Osteoblast (primary cell): ENCODE results near the gene MAMSTR. TPM values are rescaled to one million over a fixed set of nuclear protein-coding genes. Genes with fewer than 3 reads are reported as not detected.

Experiments
- DNase-seq: peaks from one replicate; pipeline ENCODE4 v3.0.0; 2011; ENCODE audit warnings: low spot score, mixed read lengths; ENCODE audit not compliant: insufficient read length; ENCODE audit errors: missing footprints
- H2AFZ ChIP-seq: 2 replicates; pipeline ENCODE4 v1.6.0; 2011; ENCODE audit warnings: mild to moderate bottlenecking, low read length
- H3K27ac ChIP-seq: 2 replicates; pipeline ENCODE4 v1.5.1; 2011; ENCODE audit warnings: mild to moderate bottlenecking, low read depth, low read length, moderate library complexity
- H3K27me3 ChIP-seq: 2 replicates; pipeline ENCODE4 v1.6.0; 2012; ENCODE audit warnings: mild to moderate bottlenecking, control low read depth, inconsistent platforms, low read length, moderate library complexity; ENCODE audit not compliant: insufficient read depth
- H3K36me3 ChIP-seq: 2 replicates; pipeline ENCODE4 v1.5.1; 2011; ENCODE audit warnings: mild to moderate bottlenecking, low read length, control low read depth, moderate library complexity; ENCODE audit not compliant: insufficient read depth
- H3K4me1 ChIP-seq: 2 replicates; pipeline ENCODE4 v1.5.1; 2011; ENCODE audit warnings: mild to moderate bottlenecking, low read length, control low read depth, moderate library complexity; ENCODE audit not compliant: insufficient read depth
- H3K4me2 ChIP-seq: 2 replicates; pipeline ENCODE4 v1.6.0; 2011; ENCODE audit warnings: mild to moderate bottlenecking, low read length; ENCODE audit not compliant: insufficient read depth
- H3K4me3 ChIP-seq: fragments of 200-600 bp; sonication (generic); 3 replicates; pipeline ENCODE4 v1.5.1; 2012; ENCODE audit warnings: mild to moderate bottlenecking, low read length, inconsistent platforms; ENCODE audit not compliant: insufficient read depth
- H3K79me2 ChIP-seq: 2 replicates; pipeline ENCODE4 v1.6.0; 2012; ENCODE audit warnings: mild to moderate bottlenecking, low read length, control low read depth, inconsistent platforms; ENCODE audit not compliant: insufficient read depth
- H3K9me3 ChIP-seq: 2 replicates; pipeline ENCODE4 v1.5.1; 2011; ENCODE audit warnings: low read depth, low read length, control low read depth
- H4K20me1 ChIP-seq: 2 replicates; pipeline ENCODE4 v1.6.0; 2012; ENCODE audit warnings: mild to moderate bottlenecking, low read length, control low read depth; ENCODE audit not compliant: insufficient read depth
- total RNA-seq: library from RNA; depleted of rRNA; stranded (reverse); fragments of >200 nt; gene quantifications from 2 replicates; pipeline ENCODE4 v1.2.3, GENCODE V29; 2012
- TF ChIP-seq, protein P1 (sequence below): IDR thresholded peaks from 2 replicates; pipeline ENCODE4 v1.5.1; 2011; ENCODE audit warnings: mild to moderate bottlenecking, low read depth, low read length, moderate library complexity; ENCODE audit errors: extremely low read depth

Gene MAMSTR
- total RNA-seq, 1 donor: 0.36 TPM

DNA sequence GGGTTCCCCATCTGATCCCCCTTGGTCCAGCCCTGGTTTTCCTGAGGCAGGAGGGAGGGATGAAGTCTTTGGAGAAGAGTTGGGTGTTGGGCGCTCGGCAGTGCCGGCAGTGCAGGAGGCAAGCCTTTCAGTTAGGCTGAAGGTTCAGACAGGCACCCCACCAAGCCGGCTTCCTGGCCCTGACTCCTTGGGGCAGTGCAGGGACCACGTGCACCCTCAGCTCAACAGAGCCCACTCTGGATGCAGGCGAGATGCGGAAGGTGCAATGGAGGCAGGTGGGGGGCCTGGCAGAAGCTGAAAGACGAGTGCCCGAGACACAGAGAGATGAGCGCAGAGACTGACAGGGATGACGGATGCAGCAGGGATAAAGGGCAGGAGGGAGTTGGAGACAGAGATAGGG, 11.1 kb downstream of the MAMSTR start:
- Histone ChIP-seq H3K27me3 (no peaks in the 10 kb centered on the region), H3K4me2 (no peak overlapping the region), H3K27ac (no peak overlapping the region), H3K79me2 (peaks cover under 1% of the 10 kb centered on the region), H3K36me3 (no peaks in the 10 kb centered on the region), H3K9me3 (no peaks in the 10 kb centered on the region), H2AFZ (no peak overlapping the region), H4K20me1 (no peaks in the 10 kb centered on the region), H3K4me1 (peaks cover 7% of the 10 kb centered on the region), H3K4me3 (no peak overlapping the region)
- TF ChIP-seq, protein P1, sequence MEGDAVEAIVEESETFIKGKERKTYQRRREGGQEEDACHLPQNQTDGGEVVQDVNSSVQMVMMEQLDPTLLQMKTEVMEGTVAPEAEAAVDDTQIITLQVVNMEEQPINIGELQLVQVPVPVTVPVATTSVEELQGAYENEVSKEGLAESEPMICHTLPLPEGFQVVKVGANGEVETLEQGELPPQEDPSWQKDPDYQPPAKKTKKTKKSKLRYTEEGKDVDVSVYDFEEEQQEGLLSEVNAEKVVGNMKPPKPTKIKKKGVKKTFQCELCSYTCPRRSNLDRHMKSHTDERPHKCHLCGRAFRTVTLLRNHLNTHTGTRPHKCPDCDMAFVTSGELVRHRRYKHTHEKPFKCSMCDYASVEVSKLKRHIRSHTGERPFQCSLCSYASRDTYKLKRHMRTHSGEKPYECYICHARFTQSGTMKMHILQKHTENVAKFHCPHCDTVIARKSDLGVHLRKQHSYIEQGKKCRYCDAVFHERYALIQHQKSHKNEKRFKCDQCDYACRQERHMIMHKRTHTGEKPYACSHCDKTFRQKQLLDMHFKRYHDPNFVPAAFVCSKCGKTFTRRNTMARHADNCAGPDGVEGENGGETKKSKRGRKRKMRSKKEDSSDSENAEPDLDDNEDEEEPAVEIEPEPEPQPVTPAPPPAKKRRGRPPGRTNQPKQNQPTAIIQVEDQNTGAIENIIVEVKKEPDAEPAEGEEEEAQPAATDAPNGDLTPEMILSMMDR: no peak
- peak; percentile 11 for DNase-seq

DNA sequence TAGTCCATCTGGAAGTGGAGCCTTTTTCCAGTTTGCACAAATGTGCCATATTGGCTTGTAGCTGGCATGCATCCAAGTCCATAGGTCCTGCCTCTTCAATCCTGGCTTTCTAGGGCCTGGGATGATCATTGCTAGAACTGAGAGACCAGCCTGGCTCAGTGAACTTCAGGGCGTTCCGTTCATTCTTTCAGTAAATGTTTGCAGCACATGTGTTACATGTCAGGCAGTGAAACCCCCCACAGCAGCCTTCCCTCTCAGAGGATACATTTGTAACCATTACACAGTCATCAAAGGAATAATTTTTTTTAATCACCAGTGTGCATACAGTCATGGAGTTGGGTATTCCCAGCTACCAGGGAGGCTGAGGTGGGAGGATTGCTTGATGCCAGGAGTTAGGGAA, 14.1 kb downstream of the MAMSTR start:
- H3K4me2 ChIP-seq: no peak overlapping the region
- TF ChIP-seq, protein P1: no peak
- H3K36me3 ChIP-seq: peaks cover 3% of the 10 kb centered on the region
- DNase-seq: peak; percentile 32
- no peaks in the 10 kb centered on the region for H3K9me3 ChIP-seq
- no peak overlapping the region for H3K27ac ChIP-seq
- no peak overlapping the region for H3K4me3 ChIP-seq
- no peaks in the 10 kb centered on the region for H4K20me1 ChIP-seq
- H3K4me1 ChIP-seq: no peaks in the 10 kb centered on the region
- H3K79me2 ChIP-seq: no peaks in the 10 kb centered on the region
- no peaks in the 10 kb centered on the region for H3K27me3 ChIP-seq
- H2AFZ ChIP-seq: no peak overlapping the region

DNA sequence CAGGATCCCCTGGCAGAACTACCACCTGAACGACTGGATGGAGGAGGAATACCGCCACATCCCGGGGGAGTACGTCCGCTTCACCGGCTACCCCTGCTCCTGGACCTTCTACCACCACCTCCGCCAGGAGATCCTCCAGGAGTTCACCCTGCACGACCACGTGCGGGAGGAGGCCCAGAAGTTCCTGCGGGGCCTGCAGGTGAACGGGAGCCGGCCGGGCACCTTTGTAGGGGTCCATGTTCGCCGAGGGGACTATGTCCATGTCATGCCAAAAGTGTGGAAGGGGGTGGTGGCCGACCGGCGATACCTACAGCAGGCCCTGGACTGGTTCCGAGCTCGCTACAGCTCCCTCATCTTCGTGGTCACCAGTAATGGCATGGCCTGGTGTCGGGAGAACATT, 16.2 kb downstream of the MAMSTR start:
- no peaks in the 10 kb centered on the region for H3K27me3 ChIP-seq
- no peak overlapping the region for H3K27ac ChIP-seq
- no peaks in the 10 kb centered on the region for H4K20me1 ChIP-seq
- H3K9me3 ChIP-seq: no peaks in the 10 kb centered on the region
- DNase-seq: no peak
- H3K36me3 ChIP-seq: peaks cover 3% of the 10 kb centered on the region
- H2AFZ ChIP-seq: no peak overlapping the region
- H3K4me2 ChIP-seq: no peak overlapping the region
- no peaks in the 10 kb centered on the region for H3K79me2 ChIP-seq
- H3K4me3 ChIP-seq: no peak overlapping the region
- peaks cover 4% of the 10 kb centered on the region for H3K4me1 ChIP-seq
- TF ChIP-seq, protein P1: no peak

DNA sequence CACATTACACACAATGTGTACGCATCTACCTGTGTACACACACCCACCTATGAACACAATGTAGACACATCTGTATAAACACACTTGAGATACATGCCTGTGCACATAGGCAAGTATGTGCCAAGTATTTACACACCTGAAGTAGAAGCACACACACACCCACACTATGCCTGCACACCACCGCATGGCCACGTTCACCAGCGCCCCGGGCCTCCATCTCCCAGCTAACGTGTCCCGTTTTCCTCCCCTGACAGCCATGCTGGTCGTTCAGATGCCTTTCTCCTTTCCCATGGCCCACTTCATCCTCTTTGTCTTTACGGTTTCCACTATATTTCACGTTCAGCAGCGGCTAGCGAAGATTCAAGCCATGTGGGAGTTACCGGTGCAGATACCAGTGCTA, 16.8 kb downstream of the MAMSTR start:
- H3K27me3 ChIP-seq: no peaks in the 10 kb centered on the region
- no peak overlapping the region for H3K4me2 ChIP-seq
- H2AFZ ChIP-seq: no peak overlapping the region
- H3K27ac ChIP-seq: no peak overlapping the region
- TF ChIP-seq, protein P1: no peak
- H4K20me1 ChIP-seq: no peaks in the 10 kb centered on the region
- peaks cover 6% of the 10 kb centered on the region for H3K4me1 ChIP-seq
- no peak overlapping the region for H3K4me3 ChIP-seq
- H3K9me3 ChIP-seq: no peaks in the 10 kb centered on the region
- H3K36me3 ChIP-seq: peaks cover 3% of the 10 kb centered on the region
- H3K79me2 ChIP-seq: no peaks in the 10 kb centered on the region
- DNase-seq: no peak
